ENCODE results near the gene TLR2.

- TF ChIP-seq GATA2 (IDR thresholded peaks at IDR 0.05; ENCODE audit: low read depth, low read length) (no peak), GATA3 (IDR thresholded peaks at IDR 0.05; ENCODE audit: low read depth, low read length) (no peak)
Observed at GRCh38 chr4:153745651-153746050, 61.6 kb downstream of the TLR2 start.
